ENCODE measurements around the gene DCAKD.

- TF ChIP-seq, protein P1, sequence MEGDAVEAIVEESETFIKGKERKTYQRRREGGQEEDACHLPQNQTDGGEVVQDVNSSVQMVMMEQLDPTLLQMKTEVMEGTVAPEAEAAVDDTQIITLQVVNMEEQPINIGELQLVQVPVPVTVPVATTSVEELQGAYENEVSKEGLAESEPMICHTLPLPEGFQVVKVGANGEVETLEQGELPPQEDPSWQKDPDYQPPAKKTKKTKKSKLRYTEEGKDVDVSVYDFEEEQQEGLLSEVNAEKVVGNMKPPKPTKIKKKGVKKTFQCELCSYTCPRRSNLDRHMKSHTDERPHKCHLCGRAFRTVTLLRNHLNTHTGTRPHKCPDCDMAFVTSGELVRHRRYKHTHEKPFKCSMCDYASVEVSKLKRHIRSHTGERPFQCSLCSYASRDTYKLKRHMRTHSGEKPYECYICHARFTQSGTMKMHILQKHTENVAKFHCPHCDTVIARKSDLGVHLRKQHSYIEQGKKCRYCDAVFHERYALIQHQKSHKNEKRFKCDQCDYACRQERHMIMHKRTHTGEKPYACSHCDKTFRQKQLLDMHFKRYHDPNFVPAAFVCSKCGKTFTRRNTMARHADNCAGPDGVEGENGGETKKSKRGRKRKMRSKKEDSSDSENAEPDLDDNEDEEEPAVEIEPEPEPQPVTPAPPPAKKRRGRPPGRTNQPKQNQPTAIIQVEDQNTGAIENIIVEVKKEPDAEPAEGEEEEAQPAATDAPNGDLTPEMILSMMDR (IDR thresholded peaks at IDR 0.05; ENCODE audit: low read depth, low read length), result no peak
- TF ChIP-seq POLR2A (IDR thresholded peaks at IDR 0.05; ENCODE audit: extremely low read depth, insufficient read length), result no peak
- no peak for TF ChIP-seq MYC (IDR thresholded peaks at IDR 0.05; ENCODE audit: low read depth, low read length)
Measured at GRCh38 chr17:44992242-44992939, 59.0 kb downstream of the DCAKD start.

All from NB4 (cell line).